KBM-7 (cell line): ENCODE results near the gene SLC34A3.

ENCODE experiments used
- DNase-seq: peaks from one replicate; pipeline ENCODE4 v3.0.0-alpha.2; 2015
- in situ Hi-C: fragments of 300-500 bp; cut with MboI; formaldehyde crosslinking; loops from 2 replicates; pipeline ENCODE4 v1.14.3; 2020; ENCODE audit warnings: low sequenced_read_pairs, low pct_unique_long_range_greater_than_20kb, mixed read lengths

SLC34A3 gene

GRCh38 chr9:137227054-137227852, 3.4 kb upstream of the SLC34A3 start, which contains the start of gene RNF224:
Gene RNF224, plus strand, starts transcription at chr9:137227502. Its CDS starts 834 bp downstream, at chr9:137228336.
- DNase-seq, result peak; percentile 86
- in situ Hi-C loops, result no loop called here

- in situ Hi-C loops, result no loop called here
- DNase-seq, result no peak
Measured at GRCh38 chr9:137227853-137228505, 2.7 kb upstream of the SLC34A3 start.

- no peak for DNase-seq
- in situ Hi-C loops, result no loop called here
Measured at GRCh38 chr9:137228506-137228967, 2.2 kb upstream of the SLC34A3 start.

DNA sequence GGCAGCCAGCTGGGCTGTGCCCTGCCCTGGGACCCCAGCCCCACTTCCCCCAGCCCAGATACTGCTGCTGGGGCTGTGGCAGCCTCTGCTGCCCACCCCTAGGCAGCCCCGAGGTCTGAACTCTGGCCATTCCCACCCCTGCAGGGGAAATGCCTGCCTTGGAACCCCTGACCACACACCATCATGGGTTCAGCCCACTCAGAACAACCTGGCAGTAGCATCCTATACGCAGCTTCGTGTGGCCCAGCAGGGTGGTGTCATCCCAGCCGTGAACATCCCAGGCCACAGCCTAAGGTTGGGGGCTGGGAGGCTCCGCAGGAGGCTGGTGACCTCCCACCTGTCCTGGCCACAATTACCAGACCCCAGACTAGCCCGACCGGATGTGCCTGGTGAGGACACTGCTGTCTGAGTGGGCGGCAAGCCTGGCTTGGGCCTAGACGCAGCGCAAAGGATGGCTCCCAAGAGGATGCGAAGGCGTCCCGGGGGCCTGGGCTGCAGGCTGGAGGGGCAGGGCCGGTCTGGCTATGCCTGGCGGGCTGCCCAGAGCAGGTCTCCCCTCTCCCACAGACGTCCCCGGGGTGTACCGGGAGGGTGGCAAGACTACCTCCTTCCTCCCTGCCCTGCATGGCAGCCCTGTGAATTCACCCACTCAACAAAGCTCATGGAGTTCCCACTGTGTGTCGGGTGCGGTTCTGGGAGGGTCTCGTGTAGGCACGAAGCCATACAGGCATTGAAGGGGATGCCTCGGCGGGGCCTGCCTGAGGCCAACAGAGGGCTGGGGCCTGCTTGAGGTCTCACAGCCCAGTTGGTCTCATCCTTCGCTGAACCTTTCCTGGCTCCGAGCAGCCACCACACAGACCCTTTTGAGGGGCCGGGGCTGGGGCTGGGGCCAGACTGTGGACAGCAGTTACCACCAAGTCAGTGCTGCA, 1.5 kb upstream of the SLC34A3 start:
- in situ Hi-C loops, result no loop called here
- DNase-seq, result no peak

- no peak for DNase-seq
- in situ Hi-C loops, result no loop called here
Measured at GRCh38 chr9:137229903-137230704, 597 bp upstream of the SLC34A3 start.

- DNase-seq, result no peak
- in situ Hi-C loops, result no loop called here
Measured at GRCh38 chr9:137231372-137232039, 805 bp downstream of the SLC34A3 start.

- in situ Hi-C loops, result no loop called here
- DNase-seq, result no peak
Measured at GRCh38 chr9:137232101-137232500, 1.4 kb downstream of the SLC34A3 start.

GRCh38 chr9:137232510-137232909, 1.8 kb downstream of the SLC34A3 start:
- in situ Hi-C loops, result no loop called here
- DNase-seq, result no peak

DNA sequence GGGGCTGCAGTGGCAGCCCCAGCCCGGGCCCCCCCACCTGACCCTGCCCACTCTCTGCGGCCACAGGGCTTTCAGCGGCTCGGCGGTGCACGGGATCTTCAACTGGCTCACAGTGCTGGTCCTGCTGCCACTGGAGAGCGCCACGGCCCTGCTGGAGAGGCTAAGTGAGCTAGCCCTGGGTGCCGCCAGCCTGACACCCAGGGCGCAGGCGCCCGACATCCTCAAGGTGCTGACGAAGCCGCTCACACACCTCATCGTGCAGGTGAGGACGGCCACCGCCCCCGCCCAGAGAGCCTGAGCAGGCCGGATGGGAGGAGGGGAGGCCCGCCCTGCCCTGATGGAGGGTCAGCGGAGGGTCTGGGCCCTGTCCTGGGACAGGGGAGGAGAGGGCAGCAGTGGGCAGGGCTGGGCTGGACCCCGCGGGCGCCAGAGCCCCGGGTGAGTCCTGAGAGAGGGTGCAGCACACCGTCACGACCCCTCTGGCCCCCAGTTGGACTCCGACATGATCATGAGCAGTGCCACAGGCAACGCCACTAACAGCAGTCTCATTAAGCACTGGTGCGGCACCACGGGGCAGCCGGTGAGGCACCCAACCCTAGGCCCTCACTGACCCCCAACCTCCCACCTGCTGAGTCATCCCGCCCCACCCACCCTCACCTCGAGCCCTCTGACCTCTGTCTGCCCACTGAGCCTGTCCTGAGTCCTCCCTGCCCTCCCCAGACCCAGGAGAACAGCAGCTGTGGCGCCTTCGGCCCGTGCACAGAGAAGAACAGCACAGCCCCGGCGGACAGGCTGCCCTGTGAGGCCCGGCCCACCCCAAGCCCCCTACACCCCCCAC, 2.7 kb downstream of the SLC34A3 start:
- DNase-seq, result no peak
- in situ Hi-C loops, result no loop called here

GRCh38 chr9:137234055-137234697, 3.5 kb downstream of the SLC34A3 start:
- in situ Hi-C loops, result no loop called here
- no peak for DNase-seq

DNA sequence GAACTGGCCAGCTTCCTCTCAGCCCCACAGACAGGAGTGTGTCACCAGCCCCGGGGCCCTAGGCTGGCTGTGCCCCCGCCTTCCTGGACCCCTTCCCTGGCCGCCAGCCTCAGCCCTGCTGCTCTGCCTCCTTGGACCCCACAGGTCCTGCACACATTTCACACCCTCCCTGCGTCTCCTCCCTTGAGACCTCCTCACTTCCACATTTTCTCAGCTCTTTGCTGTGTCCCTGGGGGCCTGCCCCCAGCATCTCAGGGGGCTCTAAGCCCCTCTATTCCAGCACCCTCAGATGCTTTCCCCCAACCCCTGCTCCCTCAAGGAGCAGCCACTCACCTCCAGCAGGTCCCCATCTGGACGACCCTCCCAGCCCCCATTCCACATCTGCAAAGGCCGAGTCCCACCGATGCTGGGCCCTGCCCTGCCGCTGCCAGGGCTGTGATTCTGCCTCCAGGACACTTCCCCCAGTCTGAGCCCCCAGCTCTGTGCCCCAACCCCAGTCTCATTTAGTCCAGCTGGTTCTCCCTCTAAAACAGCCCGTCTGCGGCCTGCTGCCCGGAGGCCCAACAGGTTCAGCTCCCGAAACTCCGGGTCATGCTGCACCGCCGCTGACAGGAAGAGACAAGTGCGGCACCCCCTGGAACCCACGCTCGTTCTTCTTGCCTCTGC, 4.2 kb downstream of the SLC34A3 start:
- in situ Hi-C loops, result no loop called here
- DNase-seq, result no peak

DNA sequence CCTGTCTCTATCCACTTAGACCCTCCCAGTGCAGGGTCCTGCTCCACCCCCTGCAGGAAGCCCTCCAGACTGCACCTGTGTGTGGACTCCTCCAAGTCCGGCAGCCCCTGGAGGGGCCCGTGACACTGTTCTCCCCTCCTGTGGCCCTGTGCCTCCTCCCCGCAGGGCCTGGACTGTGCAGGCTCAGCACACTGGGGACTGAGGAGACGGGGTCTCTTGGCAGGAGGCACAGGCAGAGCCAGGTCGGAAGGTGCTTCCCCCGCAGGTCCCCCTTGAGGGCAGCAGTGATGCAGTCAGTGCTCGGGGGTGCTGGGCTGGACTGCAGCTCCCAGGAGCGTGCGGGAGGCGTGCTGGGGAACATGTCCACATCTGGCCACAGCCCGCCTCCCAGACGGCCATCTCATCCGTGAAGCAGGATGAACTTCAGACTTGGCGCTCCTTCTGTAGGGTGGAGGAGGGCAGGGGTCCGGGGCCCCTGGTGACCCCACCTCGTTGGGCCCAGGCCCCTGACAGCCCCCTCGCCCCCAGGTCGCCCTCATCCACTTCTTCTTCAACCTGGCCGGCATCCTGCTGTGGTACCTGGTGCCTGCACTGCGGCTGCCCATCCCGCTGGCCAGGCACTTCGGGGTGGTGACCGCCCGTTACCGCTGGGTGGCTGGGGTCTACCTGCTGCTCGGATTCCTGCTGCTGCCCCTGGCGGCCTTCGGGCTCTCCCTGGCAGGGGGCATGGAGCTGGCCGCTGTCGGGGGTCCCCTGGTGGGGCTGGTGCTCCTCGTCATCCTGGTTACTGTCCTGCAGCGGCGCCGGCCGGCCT, 4.9 kb downstream of the SLC34A3 start:
- in situ Hi-C loops, result no loop called here
- no peak for DNase-seq

DNA sequence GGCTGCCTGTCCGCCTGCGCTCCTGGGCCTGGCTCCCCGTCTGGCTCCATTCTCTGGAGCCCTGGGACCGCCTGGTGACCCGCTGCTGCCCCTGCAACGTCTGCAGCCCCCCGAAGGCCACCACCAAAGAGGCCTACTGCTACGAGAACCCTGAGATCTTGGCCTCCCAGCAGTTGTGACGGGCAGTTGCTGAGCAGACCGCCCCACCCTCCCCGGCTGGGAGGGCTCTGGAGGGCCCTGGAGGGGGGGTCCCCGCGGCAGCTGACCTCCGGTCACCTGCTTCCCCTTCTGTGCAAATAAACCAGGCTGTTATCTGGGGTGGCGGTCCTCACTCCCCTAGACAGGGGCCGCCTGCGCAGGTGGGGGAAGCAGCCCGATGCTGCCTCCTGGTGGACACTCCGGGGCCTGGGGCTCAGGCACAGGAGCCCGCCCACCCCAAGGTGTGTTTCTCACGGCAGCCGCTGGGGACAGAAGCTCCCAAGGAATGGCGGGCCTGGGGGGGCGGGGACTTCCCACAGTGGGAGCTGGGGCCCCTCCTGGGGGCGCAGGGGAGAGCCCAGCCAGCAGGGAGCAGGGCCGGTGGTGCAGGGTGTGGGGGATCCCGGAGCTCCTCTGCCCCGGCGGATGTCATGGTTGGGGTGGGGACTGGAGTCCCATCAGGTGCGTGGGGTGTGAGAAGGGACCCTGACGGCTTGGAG, 5.7 kb downstream of the SLC34A3 start:
- in situ Hi-C loops, result no loop called here
- peak; percentile 95 for DNase-seq

- DNase-seq, result no peak
- in situ Hi-C loops, result no loop called here
Measured at GRCh38 chr9:137236936-137237421, 6.3 kb downstream of the SLC34A3 start.
